Sigmoid colon (tissue), 4 donors: Measurements from ENCODE around the gene TINCR.

Source experiments
- CTCF ChIP-seq, 4 experiments: fragments of 450-650 bp in 3 of 4; fragments of 200-600 bp in 1 of 4; IDR thresholded peaks; one replicate each; pipeline ENCODE4 v1.5.1; 2016 to 2019; ENCODE audit warnings: antibody characterized with exemption in 4 of 4, mild to moderate bottlenecking in 3 of 4, moderate library complexity in 2 of 4
- EP300 ChIP-seq, 4 donors: sonication (generic); formaldehyde crosslinking; IDR thresholded peaks; one replicate each; pipeline ENCODE4 v1.6.1; 2017; ENCODE audit warnings: antibody characterized with exemption in 4 of 4
- POLR2A ChIP-seq, 2 donors: fragments of 450-650 bp; IDR thresholded peaks; one replicate each; pipeline ENCODE4 v1.6.1; 2016; ENCODE audit warnings: antibody characterized with exemption in 2 of 2, mild to moderate bottlenecking in 2 of 2, moderate library complexity in 2 of 2
- POLR2AphosphoS5 ChIP-seq, 4 donors: sonication (generic); formaldehyde crosslinking; IDR thresholded peaks; one replicate each; pipeline ENCODE4 v1.6.1; 2017; ENCODE audit warnings: antibody characterized with exemption in 4 of 4

GRCh38 chr19:5515737-5516136 lies 52.0 kb downstream of the TINCR start:
- TF ChIP-seq CTCF (IDR thresholded peaks at IDR 0.05) (no peak), POLR2AphosphoS5 (IDR thresholded peaks at IDR 0.05) (no peak), POLR2A (IDR thresholded peaks at IDR 0.05) (no peak), EP300 (IDR thresholded peaks at IDR 0.05) (no peak)
